Stimulated activated CD8-positive, alpha-beta memory T cell treated with anti-CD3 and anti-CD28 coated beads, Interleukin-15, amount 100 ng/mL, for 1 hour (primary cell): ENCODE measurements around the gene PRRC1.
A peak's percentile ranks its signal among the peaks of the same experiment; 100 is the strongest.
"Not testable (repeated sequence)": the region's sequence is repeated elsewhere in the genome, so short reads cannot be mapped to it uniquely, and the experiment has no call there.

Experiments used
- DNase-seq: peaks from one replicate; pipeline ENCODE4 v3.0.0-alpha.2; 2020; ENCODE audit warnings: low read depth

Gene PRRC1

GRCh38 chr5:127545249-127545648 is 27.8 kb downstream of the PRRC1 start:
- DNase-seq, result not testable (repeated sequence)

GRCh38 chr5:127549551-127549950 is 32.1 kb downstream of the PRRC1 start:
- DNase-seq, result no peak

GRCh38 chr5:127550652-127551409 is 33.4 kb downstream of the PRRC1 start:
- no peak for DNase-seq

- DNase-seq, result no peak
Observed at GRCh38 chr5:127551410-127552041, 34.1 kb downstream of the PRRC1 start.

GRCh38 chr5:127555826-127556225 is 38.4 kb downstream of the PRRC1 start:
- no peak for DNase-seq

- no peak for DNase-seq
Observed at GRCh38 chr5:127556609-127557334, 39.3 kb downstream of the PRRC1 start.

GRCh38 chr5:127558273-127558672 is 40.8 kb downstream of the PRRC1 start:
- no peak for DNase-seq

- no peak for DNase-seq
Observed at GRCh38 chr5:127561254-127561653, 43.8 kb downstream of the PRRC1 start.

- no peak for DNase-seq
Observed at GRCh38 chr5:127562252-127562651, 44.8 kb downstream of the PRRC1 start.

- DNase-seq, result no peak
Observed at GRCh38 chr5:127563136-127563535, 45.7 kb downstream of the PRRC1 start.

GRCh38 chr5:127564002-127564769 is 46.7 kb downstream of the PRRC1 start:
- DNase-seq, result peak; percentile 18

GRCh38 chr5:127565586-127566270 is 48.3 kb downstream of the PRRC1 start:
- DNase-seq, result no peak

GRCh38 chr5:127567026-127567768 is 49.8 kb downstream of the PRRC1 start:
- no peak for DNase-seq

- DNase-seq, result no peak
Observed at GRCh38 chr5:127568166-127568565, 50.7 kb downstream of the PRRC1 start.

- not testable (repeated sequence) for DNase-seq
Observed at GRCh38 chr5:127569471-127569870, 52.0 kb downstream of the PRRC1 start.

- no peak for DNase-seq
Observed at GRCh38 chr5:127571314-127572131, 54.1 kb downstream of the PRRC1 start.

GRCh38 chr5:127572930-127573329 is 55.5 kb downstream of the PRRC1 start:
- DNase-seq, result no peak

GRCh38 chr5:127574852-127575679 is 57.6 kb downstream of the PRRC1 start:
- DNase-seq, result no peak

GRCh38 chr5:127577458-127577857 is 60.0 kb downstream of the PRRC1 start:
- DNase-seq, result no peak
